ENCODE measurements around the gene SRGAP3. TPM values are rescaled to one million over a fixed set of nuclear protein-coding genes. Genes with fewer than 3 reads are reported as not detected.

SRGAP3 gene
- total RNA-seq, 1 donor from 2014 or later = 68.6 TPM

DNA sequence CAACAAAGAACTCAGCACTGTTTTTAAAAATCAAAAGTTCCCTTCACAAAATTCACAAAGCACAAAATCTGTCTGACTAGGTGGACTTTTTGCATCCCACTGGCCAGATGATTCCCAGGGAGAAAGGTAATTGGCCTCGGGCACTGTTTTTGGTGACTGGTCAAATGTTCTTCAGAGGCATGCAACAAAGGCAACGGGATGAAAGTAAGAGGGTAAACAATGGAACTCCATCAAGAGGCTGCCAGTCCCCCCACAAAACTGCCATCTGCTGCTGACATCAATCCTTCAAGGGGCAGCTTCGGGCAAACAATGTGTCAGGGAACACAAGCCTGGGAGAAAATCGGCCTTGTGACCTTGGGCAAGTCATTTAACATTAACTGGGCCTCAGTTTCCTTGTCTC, 3.3 kb downstream of the SRGAP3 start:
- peak overlapping the region; percentile 73 for H3K27ac Mint-ChIP-seq
- H3K4me3 Mint-ChIP-seq = peak overlapping the region; percentile 4
- peaks cover 4% of the 10 kb centered on the region for H3K36me3 Mint-ChIP-seq
- no peaks in the 10 kb centered on the region for H3K27me3 Mint-ChIP-seq (ENCODE audit: low read depth)
- H3K9me3 Mint-ChIP-seq = no peaks in the 10 kb centered on the region
- DNase-seq (ENCODE audit: low spot score in 2 of 2, unreplicated experiment in 2 of 2) = no peak
- TF ChIP-seq, protein P1, sequence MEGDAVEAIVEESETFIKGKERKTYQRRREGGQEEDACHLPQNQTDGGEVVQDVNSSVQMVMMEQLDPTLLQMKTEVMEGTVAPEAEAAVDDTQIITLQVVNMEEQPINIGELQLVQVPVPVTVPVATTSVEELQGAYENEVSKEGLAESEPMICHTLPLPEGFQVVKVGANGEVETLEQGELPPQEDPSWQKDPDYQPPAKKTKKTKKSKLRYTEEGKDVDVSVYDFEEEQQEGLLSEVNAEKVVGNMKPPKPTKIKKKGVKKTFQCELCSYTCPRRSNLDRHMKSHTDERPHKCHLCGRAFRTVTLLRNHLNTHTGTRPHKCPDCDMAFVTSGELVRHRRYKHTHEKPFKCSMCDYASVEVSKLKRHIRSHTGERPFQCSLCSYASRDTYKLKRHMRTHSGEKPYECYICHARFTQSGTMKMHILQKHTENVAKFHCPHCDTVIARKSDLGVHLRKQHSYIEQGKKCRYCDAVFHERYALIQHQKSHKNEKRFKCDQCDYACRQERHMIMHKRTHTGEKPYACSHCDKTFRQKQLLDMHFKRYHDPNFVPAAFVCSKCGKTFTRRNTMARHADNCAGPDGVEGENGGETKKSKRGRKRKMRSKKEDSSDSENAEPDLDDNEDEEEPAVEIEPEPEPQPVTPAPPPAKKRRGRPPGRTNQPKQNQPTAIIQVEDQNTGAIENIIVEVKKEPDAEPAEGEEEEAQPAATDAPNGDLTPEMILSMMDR (IDR thresholded peaks at IDR 0.05; ENCODE audit: unreplicated experiment) = no peak
- H3K4me1 Mint-ChIP-seq = peaks cover 74% of the 10 kb centered on the region

DNA sequence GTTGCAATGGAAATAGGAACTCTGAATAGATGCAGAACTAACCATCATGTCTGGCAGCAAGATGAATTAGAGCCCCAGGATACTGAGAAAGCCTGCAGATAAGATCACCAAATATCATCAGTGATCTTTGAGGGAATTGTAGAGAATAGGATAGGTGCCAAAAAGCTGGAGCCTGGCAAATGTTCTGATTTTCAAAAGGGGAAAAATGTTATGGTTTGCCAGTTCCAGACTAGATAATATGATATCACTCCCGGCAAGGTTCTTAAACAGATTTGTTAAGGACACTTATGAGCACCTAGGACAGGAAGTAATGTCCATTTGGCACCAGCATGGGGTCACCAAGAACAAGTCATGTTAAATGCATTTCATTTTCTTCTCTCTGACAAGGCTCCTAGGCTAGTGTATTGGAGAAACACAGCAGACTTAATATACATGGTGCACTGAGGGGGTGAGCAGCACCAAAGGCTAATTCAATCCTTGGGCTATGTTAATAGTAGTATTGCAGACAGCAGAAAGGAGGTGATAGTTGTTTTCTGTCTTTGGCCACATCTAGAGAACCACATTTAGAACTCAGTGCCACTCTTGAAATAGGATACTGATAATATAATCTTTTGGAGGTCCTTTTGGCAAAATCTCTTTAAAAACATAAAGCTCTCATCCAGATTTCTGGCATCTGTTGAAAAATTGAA, 4.8 kb downstream of the SRGAP3 start:
- Mint-ChIP-seq H3K4me1 (peaks cover 70% of the 10 kb centered on the region), H3K4me3 (no peak overlapping the region)
- TF ChIP-seq, protein P1 (IDR thresholded peaks at IDR 0.05; ENCODE audit: unreplicated experiment) = no peak

DNA sequence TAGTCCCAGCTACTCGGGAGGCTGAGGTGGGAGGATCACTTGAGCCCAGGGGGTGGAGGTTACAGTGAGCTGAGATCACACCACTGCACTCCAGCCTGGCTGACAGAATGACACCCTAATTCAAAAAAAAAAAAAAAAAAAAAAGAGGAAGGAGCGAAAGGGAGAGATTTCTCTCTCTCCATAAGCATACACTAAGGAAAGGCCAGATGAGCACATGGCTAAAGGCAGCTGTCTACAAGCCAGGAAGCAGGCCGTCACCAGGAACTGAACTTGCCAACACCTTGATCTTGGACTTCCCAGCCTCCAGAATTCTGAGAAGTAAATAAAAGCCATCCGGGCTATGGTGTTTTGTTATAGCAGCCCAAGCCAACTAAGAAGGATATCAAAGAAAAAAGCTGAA, 7.5 kb downstream of the SRGAP3 start:
- Mint-ChIP-seq H3K4me3 (no peak overlapping the region), H3K36me3 (peaks cover 8% of the 10 kb centered on the region), H3K27me3 (ENCODE audit: low read depth) (no peaks in the 10 kb centered on the region), H3K4me1 (peaks cover 70% of the 10 kb centered on the region), H3K9me3 (no peaks in the 10 kb centered on the region), H3K27ac (no peak overlapping the region)
- TF ChIP-seq, protein P1 (IDR thresholded peaks at IDR 0.05; ENCODE audit: unreplicated experiment) = no peak
- DNase-seq (ENCODE audit: low spot score in 2 of 2, unreplicated experiment in 2 of 2) = no peak

More for the DNA sequence above, 4.8 kb downstream of the SRGAP3 start:
- no peak for DNase-seq (ENCODE audit: low spot score in 2 of 2, unreplicated experiment in 2 of 2)
- no peaks in the 10 kb centered on the region for H3K27me3 Mint-ChIP-seq (ENCODE audit: low read depth)
- peak overlapping the region; percentile 60 for H3K27ac Mint-ChIP-seq
- H3K36me3 Mint-ChIP-seq = peaks cover 6% of the 10 kb centered on the region
- H3K9me3 Mint-ChIP-seq = no peaks in the 10 kb centered on the region

DNA sequence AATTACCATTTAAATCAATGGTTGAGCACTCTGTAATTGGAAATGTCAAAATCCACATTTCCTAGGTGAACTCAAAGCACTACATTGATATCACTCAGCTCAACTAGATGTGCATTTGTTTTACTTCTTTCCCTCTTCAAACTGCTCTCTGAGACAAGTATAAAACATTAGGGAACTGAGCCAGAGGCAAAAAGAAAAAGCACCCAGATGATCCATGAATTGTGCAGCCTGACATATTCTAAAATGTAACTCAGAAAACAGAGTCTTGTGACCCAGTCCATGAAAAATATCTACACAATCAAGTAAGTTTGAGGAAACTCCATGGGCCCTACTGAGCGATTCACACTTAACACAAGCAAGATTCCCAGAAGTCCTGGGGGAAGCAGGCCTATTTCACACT, 9.8 kb downstream of the SRGAP3 start:
- peaks cover 8% of the 10 kb centered on the region for H3K9me3 Mint-ChIP-seq
- TF ChIP-seq, protein P1 (IDR thresholded peaks at IDR 0.05; ENCODE audit: unreplicated experiment) = no peak
- peaks cover 48% of the 10 kb centered on the region for H3K4me1 Mint-ChIP-seq
- no peaks in the 10 kb centered on the region for H3K27me3 Mint-ChIP-seq (ENCODE audit: low read depth)
- H3K4me3 Mint-ChIP-seq = no peak overlapping the region
- H3K27ac Mint-ChIP-seq = peak overlapping the region; percentile 19
- H3K36me3 Mint-ChIP-seq = peaks cover 23% of the 10 kb centered on the region
- no peak for DNase-seq (ENCODE audit: low spot score in 2 of 2, unreplicated experiment in 2 of 2)

DNA sequence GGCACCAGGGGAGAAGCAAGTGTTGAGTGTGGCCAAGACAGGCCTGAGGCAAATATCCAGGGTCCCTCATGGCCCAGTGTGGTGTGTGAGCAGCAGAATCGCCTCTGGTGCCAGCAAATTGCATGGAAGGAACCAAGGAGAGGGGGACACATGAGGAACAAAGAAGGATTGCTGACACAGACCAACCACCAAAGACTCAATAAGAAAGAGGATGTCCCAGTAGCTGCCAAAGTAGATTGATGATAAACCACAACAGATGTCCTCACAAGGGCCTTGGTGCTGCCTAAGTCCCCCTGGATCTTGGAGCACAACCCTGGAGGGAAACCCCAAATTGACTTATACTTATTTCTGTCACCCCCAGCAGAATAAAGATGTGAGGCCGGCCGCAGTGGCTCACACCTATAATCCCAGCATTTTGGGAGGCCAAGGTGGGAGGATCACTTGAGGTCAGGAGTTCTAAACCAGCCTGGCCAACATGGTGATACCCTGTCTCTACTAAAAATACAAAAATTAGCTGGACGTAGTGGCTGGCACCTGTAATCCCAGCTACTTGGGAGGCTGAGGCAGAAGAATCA, 10.6 kb downstream of the SRGAP3 start:
- TF ChIP-seq, protein P1 (IDR thresholded peaks at IDR 0.05; ENCODE audit: unreplicated experiment) = no peak
- DNase-seq (ENCODE audit: low spot score in 2 of 2, unreplicated experiment in 2 of 2) = no peak
- Mint-ChIP-seq H3K27me3 (ENCODE audit: low read depth) (no peaks in the 10 kb centered on the region), H3K4me3 (no peak overlapping the region), H3K4me1 (peaks cover 45% of the 10 kb centered on the region), H3K27ac (peak overlapping the region; percentile 35), H3K9me3 (peaks cover 8% of the 10 kb centered on the region), H3K36me3 (peaks cover 27% of the 10 kb centered on the region)
